ENCODE results near the gene STK35.

DNA sequence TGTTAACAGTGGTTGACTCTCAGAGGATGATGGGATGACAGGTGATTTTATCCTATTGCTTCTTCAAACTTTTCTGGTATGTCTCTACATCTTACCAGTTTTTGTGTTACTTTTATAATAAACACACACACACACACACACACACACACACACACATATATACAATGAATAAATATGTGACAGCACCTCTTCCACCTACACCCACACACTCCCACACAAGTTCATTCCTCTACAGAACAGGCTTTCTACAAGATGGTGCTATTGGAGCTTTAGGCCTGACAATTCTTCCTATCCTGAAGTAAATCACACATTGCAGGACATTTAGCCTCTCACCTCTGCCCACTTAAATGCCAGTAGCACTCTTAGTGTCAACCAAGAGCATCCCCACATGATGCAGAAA, 46.7 kb upstream of the STK35 start:
- no peak for TF ChIP-seq EZH2 (IDR thresholded peaks at IDR 0.05; ENCODE audit: low read length, unreplicated experiment)
- TF ChIP-seq, protein P1, sequence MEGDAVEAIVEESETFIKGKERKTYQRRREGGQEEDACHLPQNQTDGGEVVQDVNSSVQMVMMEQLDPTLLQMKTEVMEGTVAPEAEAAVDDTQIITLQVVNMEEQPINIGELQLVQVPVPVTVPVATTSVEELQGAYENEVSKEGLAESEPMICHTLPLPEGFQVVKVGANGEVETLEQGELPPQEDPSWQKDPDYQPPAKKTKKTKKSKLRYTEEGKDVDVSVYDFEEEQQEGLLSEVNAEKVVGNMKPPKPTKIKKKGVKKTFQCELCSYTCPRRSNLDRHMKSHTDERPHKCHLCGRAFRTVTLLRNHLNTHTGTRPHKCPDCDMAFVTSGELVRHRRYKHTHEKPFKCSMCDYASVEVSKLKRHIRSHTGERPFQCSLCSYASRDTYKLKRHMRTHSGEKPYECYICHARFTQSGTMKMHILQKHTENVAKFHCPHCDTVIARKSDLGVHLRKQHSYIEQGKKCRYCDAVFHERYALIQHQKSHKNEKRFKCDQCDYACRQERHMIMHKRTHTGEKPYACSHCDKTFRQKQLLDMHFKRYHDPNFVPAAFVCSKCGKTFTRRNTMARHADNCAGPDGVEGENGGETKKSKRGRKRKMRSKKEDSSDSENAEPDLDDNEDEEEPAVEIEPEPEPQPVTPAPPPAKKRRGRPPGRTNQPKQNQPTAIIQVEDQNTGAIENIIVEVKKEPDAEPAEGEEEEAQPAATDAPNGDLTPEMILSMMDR (conservative IDR thresholded peaks at IDR 0.05; ENCODE audit: low read depth, low read length): no peak
